Choroid plexus epithelial cell (primary cell): Measurements from ENCODE around the gene PRR7.
A peak's percentile ranks its signal among the peaks of the same experiment; 100 is the strongest.

Experiments
- DNase-seq: peaks from one replicate; pipeline ENCODE4 v3.0.0-alpha.2; 2010; ENCODE audit warnings: low read depth
- H3K4me3 ChIP-seq: 2 replicates; pipeline ENCODE4 v1.5.1; 2011; ENCODE audit warnings: low read depth, mild to moderate bottlenecking, control low read depth, low read length, moderate library complexity
- CTCF ChIP-seq: conservative IDR thresholded peaks from 2 replicates; pipeline ENCODE4 v1.5.1; 2011; ENCODE audit warnings: low read depth, mild to moderate bottlenecking, control low read depth, inconsistent platforms, low read length, moderate library complexity

PRR7 gene

GRCh38 chr5:177472460-177473442, 26.1 kb downstream of the PRR7 start:
- DNase-seq = no peak
- no peak for TF ChIP-seq CTCF
- peak overlapping the region; percentile 83 for H3K4me3 ChIP-seq

DNA sequence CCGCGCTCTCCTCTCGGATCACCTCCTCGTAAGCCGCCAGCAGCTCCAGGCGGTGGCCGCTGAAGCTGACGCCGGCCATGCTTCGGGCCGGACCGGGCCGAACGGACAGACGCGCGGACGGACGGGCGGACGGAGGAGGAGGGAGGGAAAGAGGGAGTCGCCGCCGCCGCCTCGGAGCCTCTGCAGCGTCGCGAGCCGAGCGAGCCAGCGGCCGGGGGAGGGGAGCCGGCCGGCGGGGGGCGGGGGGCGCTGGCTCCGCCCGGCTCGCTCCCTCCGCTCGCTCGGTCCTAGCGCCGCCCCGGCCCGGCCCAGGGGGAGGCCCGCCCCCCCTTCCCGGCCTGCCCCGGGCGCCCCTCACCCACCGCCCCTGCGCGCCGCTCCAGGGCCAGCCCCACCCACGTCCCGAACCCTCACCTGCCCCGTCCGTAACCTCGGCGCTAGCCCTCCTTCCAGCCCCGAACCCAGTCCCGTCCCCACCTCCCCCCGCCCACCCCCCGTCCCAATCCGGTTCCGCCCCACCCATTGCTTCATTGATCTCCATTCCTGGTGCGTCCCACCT, 26.9 kb downstream of the PRR7 start, which contains the start of gene DBN1:
DBN1 (minus strand) TSS at position 192 of the 559 bp plus-strand sequence; CDS start at position 79, 113 bp downstream.
- TF ChIP-seq CTCF = no peak
- peak; percentile 60 for DNase-seq
- peak within 1 kb of the TSS; percentile 83 for H3K4me3 ChIP-seq

DNA sequence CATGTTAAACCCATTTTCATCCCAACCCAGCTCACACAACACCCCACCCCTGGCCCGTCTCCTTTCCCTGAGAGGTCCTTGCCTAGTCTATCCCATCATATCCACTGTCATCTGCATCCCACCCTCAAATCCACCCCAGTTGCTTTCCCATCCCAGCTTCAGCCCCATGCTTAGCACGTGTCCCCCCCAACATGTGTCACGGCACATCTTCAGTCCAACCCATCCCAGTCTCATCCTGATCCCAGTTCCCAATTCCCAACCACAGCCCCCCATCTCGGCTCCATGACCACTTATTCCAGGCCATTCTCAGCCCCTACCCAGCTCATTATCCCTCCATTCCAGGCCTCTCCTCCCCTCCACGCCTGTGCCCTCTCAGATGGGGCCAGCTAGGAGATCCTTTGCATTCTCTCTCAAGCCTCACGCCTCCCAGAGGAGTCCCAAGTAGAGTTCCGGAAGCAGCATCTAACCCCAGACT, 27.4 kb downstream of the PRR7 start:
- no peak for TF ChIP-seq CTCF
- H3K4me3 ChIP-seq = peak overlapping the region; percentile 83
- DNase-seq = no peak

- TF ChIP-seq CTCF = no peak
Measured at GRCh38 chr5:177474846-177475562, 28.4 kb downstream of the PRR7 start.

GRCh38 chr5:177475563-177476427, 29.2 kb downstream of the PRR7 start:
- H3K4me3 ChIP-seq = no peak overlapping the region
- no peak for DNase-seq
- TF ChIP-seq CTCF = no peak

More at GRCh38 chr5:177474846-177475562, 28.4 kb downstream of the PRR7 start:
- peak; percentile 19 for DNase-seq
- H3K4me3 ChIP-seq = no peak overlapping the region

DNA sequence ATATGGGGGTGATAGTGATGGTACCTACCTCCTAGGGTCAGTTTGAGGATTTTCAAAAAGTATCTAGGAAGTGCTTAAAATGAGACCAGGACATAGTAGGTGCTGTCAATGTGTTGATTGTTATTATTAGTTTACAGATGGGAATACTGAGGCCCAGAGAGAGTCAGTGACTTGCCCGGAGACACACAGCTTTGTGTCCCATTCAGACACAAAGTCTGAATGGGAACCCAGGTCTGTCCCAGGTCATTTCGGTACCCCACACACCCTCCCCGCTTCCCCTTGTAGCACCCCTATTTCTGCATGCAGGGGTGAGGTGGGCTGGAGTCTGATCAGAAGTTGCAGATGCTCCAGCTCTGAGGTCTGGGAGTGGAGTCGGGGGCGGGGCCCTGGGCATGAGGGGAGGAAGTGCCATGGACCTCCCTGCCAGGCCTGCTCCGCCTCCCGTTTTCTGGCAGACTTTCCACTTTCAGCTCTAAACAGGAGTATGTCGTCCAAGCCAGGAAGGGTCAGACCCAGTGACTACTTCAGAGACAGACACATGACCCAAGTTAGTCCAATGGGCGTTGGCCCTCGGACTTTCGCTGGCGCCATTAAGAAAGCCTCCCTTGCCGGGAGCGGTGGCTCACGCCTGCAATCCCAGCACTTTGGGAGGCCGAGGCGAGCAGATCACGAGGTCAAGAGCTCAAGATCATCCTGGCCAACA, 30.1 kb downstream of the PRR7 start:
- H3K4me3 ChIP-seq = no peak overlapping the region
- TF ChIP-seq CTCF = no peak
- peak; percentile 56 for DNase-seq
